ENCODE results near the gene NPHP4. TPM values are rescaled to one million over a fixed set of nuclear protein-coding genes. Genes with fewer than 3 reads are reported as not detected.

NPHP4 gene
- total RNA-seq, 4 donors from 2014 or later, result 6.7 to 19.9 (median 10.5) TPM

DNA sequence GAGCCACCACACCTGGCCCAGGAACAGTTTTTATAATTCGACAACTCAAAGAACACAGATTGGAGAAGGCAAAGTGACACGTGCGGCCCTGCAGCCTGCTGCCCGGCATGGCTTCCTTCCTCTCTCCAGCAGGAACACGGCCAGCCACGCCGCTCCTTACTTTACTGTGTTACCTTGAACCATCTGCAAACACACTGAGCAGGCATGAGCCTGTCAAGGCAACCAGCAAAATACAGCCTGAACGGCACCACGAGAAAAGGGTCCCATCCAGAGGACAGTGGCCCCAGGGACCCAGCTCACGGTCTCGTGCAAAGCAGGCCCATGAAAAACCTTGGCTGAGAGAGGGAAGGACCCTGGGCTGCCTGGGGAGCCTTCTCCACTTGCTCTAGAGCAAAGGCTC lies 38.8 kb downstream of the NPHP4 start:
- in situ Hi-C loops (cut with MboI; ENCODE audit: low pct_ligation_motif_present in 1 of 4, low pct_unique_long_range_greater_than_20kb in 1 of 4, low sequenced_read_pairs in 3 of 4) (loop anchor here in 2 of 4 donors (25.0 kb wide), 1 partner anchor 441 kb away; no protein-coding TSS in a partner anchor), intact Hi-C loops (cut with DNase I; ENCODE audit: low total_unique reads) (no loop called here)
- Histone ChIP-seq H3K4me1 (peaks cover 0 to 4% (median 2%) of the 10 kb centered on the region in 4 donors), H3K4me3 (no peak overlapping the region), H3K27me3 (no peaks in the 10 kb centered on the region), H3K36me3 (no peaks in the 10 kb centered on the region), H3K27ac (no peak overlapping the region), H3K9me3 (no peaks in the 10 kb centered on the region)
- TF ChIP-seq POLR2A (IDR thresholded peaks at IDR 0.05) (no peak), EP300 (IDR thresholded peaks at IDR 0.05; ENCODE audit: low read depth) (no peak), POLR2AphosphoS5 (IDR thresholded peaks at IDR 0.05) (no peak)
- TF ChIP-seq, protein P1, sequence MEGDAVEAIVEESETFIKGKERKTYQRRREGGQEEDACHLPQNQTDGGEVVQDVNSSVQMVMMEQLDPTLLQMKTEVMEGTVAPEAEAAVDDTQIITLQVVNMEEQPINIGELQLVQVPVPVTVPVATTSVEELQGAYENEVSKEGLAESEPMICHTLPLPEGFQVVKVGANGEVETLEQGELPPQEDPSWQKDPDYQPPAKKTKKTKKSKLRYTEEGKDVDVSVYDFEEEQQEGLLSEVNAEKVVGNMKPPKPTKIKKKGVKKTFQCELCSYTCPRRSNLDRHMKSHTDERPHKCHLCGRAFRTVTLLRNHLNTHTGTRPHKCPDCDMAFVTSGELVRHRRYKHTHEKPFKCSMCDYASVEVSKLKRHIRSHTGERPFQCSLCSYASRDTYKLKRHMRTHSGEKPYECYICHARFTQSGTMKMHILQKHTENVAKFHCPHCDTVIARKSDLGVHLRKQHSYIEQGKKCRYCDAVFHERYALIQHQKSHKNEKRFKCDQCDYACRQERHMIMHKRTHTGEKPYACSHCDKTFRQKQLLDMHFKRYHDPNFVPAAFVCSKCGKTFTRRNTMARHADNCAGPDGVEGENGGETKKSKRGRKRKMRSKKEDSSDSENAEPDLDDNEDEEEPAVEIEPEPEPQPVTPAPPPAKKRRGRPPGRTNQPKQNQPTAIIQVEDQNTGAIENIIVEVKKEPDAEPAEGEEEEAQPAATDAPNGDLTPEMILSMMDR (IDR thresholded peaks at IDR 0.05), result no peak
- DNase-seq, result no peak
- WGBS, 2 donors (ENCODE audit: low coverage in 1 of 2), result 93 to 95% methylated on average over 4 to 11 of the region's 11 CpGs

DNA sequence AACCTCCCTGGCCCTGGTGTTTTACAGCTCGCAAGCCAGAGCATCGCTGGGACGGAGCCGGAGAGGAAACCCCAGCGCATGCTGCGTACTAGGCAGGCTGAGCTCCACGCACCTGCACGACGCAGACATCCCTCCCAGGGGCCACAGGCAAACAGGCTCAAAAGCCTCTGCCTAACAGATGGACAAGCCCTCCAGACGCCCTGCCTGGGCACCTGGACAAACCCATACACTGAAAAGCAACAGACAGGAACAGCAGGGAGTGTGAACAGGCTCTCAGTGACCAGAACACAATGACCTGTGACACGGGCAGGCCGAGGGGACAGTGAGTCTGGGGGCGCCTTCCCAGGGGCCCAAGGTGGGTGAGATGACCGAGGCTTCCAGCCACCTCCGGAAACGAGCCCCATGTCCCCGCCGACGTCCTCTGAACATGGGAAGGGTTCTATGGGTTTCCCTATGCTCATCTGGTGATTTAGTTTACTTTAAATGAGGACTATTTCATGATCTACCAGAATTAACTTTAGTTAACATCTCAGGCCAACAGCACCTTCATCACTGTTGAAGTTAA lies 40.3 kb downstream of the NPHP4 start:
- Histone ChIP-seq H3K27ac (no peak overlapping the region), H3K4me3 (no peak overlapping the region), H3K27me3 (no peaks in the 10 kb centered on the region), H3K36me3 (no peaks in the 10 kb centered on the region), H3K4me1 (peaks cover 0 to 4% (median 2%) of the 10 kb centered on the region in 4 donors), H3K9me3 (no peaks in the 10 kb centered on the region)
- DNase-seq, result no peak
- intact Hi-C loops (cut with DNase I; ENCODE audit: low total_unique reads), result no loop called here
- in situ Hi-C loops (cut with MboI; ENCODE audit: low pct_ligation_motif_present in 1 of 4, low pct_unique_long_range_greater_than_20kb in 1 of 4, low sequenced_read_pairs in 3 of 4), result loop anchor here in 2 of 4 donors (25.0 kb wide), 1 partner anchor 440 kb away; no protein-coding TSS in a partner anchor
- 97% methylated on average over 19 of the region's 19 CpGs; no CpG with 5 or more reads in 1 of the 2 donors for WGBS, 2 donors (ENCODE audit: low coverage in 1 of 2)
- TF ChIP-seq, protein P1 (IDR thresholded peaks at IDR 0.05), result no peak
- no peak for TF ChIP-seq EP300 (IDR thresholded peaks at IDR 0.05; ENCODE audit: low read depth)
- no peak for TF ChIP-seq POLR2AphosphoS5 (IDR thresholded peaks at IDR 0.05)
- no peak for TF ChIP-seq POLR2A (IDR thresholded peaks at IDR 0.05)

- TF ChIP-seq EP300 (IDR thresholded peaks at IDR 0.05; ENCODE audit: low read depth) (no peak), POLR2AphosphoS5 (IDR thresholded peaks at IDR 0.05) (no peak), POLR2A (IDR thresholded peaks at IDR 0.05) (no peak)
- TF ChIP-seq, protein P1 (IDR thresholded peaks at IDR 0.05), result no peak
- intact Hi-C loops (cut with DNase I; ENCODE audit: low total_unique reads), result no loop called here
- 96 to 100% methylated on average over 6 to 24 of the region's 24 CpGs for WGBS, 2 donors (ENCODE audit: low coverage in 1 of 2)
- no peak for DNase-seq
- Histone ChIP-seq H3K9me3 (no peaks in the 10 kb centered on the region), H3K27me3 (no peaks in the 10 kb centered on the region), H3K4me3 (no peak overlapping the region), H3K27ac (no peak overlapping the region), H3K36me3 (no peaks in the 10 kb centered on the region), H3K4me1 (peaks cover 0 to 4% (median 2%) of the 10 kb centered on the region in 4 donors)
- in situ Hi-C loops (cut with MboI; ENCODE audit: low pct_ligation_motif_present in 1 of 4, low pct_unique_long_range_greater_than_20kb in 1 of 4, low sequenced_read_pairs in 3 of 4), result loop anchor here in 2 of 4 donors (25.0 kb wide), 1 partner anchor 439 kb away; no protein-coding TSS in a partner anchor
Measured at GRCh38 chr1:5950994-5951785, 41.0 kb downstream of the NPHP4 start.

- no peak for DNase-seq
- Histone ChIP-seq H3K4me3 (no peak overlapping the region), H3K4me1 (peaks cover 0 to 4% (median 2%) of the 10 kb centered on the region in 4 donors), H3K27ac (no peak overlapping the region), H3K27me3 (no peaks in the 10 kb centered on the region), H3K36me3 (no peaks in the 10 kb centered on the region), H3K9me3 (no peaks in the 10 kb centered on the region)
- TF ChIP-seq POLR2A (IDR thresholded peaks at IDR 0.05), result no peak
- TF ChIP-seq POLR2AphosphoS5 (IDR thresholded peaks at IDR 0.05), result no peak
- TF ChIP-seq, protein P1 (IDR thresholded peaks at IDR 0.05), result no peak
- TF ChIP-seq EP300 (IDR thresholded peaks at IDR 0.05; ENCODE audit: low read depth), result no peak
- intact Hi-C loops (cut with DNase I; ENCODE audit: low total_unique reads) (no loop called here), in situ Hi-C loops (cut with MboI; ENCODE audit: low pct_ligation_motif_present in 1 of 4, low pct_unique_long_range_greater_than_20kb in 1 of 4, low sequenced_read_pairs in 3 of 4) (loop anchor here in 2 of 4 donors (25.0 kb wide), 1 partner anchor 438 kb away; no protein-coding TSS in a partner anchor)
- 91% methylated on average over 7 of the region's 7 CpGs; no CpG with 5 or more reads in 1 of the 2 donors for WGBS, 2 donors (ENCODE audit: low coverage in 1 of 2)
Measured at GRCh38 chr1:5950201-5950895, 41.9 kb downstream of the NPHP4 start.

All from transverse colon (tissue), 4 donors.